ENCODE measurements around the gene RNF152. TPM values are rescaled to one million over a fixed set of nuclear protein-coding genes. Genes with fewer than 3 reads are reported as not detected.
"Not testable (repeated sequence)": the region's sequence is repeated elsewhere in the genome, so short reads cannot be mapped to it uniquely, and the experiment has no call there.

RNF152 gene
- total RNA-seq, 2 experiments from 2014 or later = 0.10 to 0.42 TPM

- Mint-ChIP-seq H3K27me3 (no peaks in the 10 kb centered on the region), H3K9me3 (peaks cover 2% of the 10 kb centered on the region), H3K4me3 (no peak overlapping the region), H3K36me3 (no peaks in the 10 kb centered on the region), H3K27ac (no peak overlapping the region), H3K4me1 (no peaks in the 10 kb centered on the region)
- DNase-seq = no peak
Measured at GRCh38 chr18:61782545-61782944, 110.3 kb downstream of the RNF152 start.

DNA sequence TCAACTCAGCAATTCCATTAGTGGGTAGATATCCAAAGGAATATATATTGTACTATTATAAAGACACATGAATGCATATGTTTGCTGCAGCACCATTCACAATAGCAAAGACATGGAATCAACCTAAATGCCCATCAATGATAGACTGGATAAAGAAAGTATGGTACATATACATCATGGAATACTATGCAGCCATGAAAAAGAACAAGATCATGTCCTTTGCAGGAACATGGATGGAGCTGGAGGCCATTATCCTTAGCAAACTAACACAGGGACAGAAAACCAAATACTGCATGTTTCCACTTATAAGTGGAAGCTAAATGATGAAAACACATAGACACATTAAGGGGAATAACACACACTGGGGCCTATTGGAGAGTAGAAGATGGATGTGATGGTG is 116.6 kb downstream of the RNF152 start:
- H3K4me1 Mint-ChIP-seq, DNase-seq, H3K4me3 Mint-ChIP-seq, H3K27ac Mint-ChIP-seq, H3K36me3 Mint-ChIP-seq, H3K27me3 Mint-ChIP-seq: not testable (repeated sequence)
- peaks cover 22% of the 10 kb centered on the region for H3K9me3 Mint-ChIP-seq

GRCh38 chr18:61774846-61775245 is 118.0 kb downstream of the RNF152 start:
- Mint-ChIP-seq H3K27ac (no peak overlapping the region), H3K4me1 (no peaks in the 10 kb centered on the region)

DNA sequence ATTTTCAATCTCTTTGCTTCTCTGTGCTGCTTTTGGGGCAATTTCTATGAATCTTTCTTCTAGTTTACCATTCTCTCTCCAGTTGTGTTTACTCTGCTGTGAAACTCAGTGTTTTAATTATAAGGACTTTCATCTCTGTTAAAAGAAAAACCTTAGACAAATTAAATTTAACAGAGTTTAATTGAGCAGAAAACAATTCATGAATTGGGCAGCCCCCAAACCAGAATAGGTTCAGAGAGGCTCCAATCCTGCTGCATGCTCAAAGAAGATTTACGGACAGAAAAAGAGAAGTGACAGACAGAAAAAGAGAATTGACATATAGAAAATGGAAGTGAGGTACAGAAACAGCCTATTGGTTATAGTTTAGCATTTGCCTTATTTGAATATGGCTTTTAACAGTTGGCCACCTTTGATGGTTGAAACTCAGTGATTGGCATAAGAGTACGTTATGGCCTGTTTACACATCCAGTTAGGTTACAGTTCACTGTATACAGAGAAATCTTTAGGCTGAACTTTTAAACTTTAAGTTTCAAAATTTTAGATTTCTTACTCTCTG is 120.4 kb downstream of the RNF152 start:
- Mint-ChIP-seq H3K27ac (no peak overlapping the region), H3K36me3 (peaks cover 4% of the 10 kb centered on the region), H3K9me3 (peaks cover 20% of the 10 kb centered on the region), H3K4me3 (no peak overlapping the region), H3K27me3 (peaks cover 9% of the 10 kb centered on the region), H3K4me1 (no peaks in the 10 kb centered on the region)
- DNase-seq = no peak

More at GRCh38 chr18:61774846-61775245, 118.0 kb downstream of the RNF152 start:
- Mint-ChIP-seq H3K36me3 (peaks cover 4% of the 10 kb centered on the region), H3K4me3 (no peak overlapping the region), H3K27me3 (peaks cover 5% of the 10 kb centered on the region), H3K9me3 (peaks cover 22% of the 10 kb centered on the region)
- no peak for DNase-seq

DNA sequence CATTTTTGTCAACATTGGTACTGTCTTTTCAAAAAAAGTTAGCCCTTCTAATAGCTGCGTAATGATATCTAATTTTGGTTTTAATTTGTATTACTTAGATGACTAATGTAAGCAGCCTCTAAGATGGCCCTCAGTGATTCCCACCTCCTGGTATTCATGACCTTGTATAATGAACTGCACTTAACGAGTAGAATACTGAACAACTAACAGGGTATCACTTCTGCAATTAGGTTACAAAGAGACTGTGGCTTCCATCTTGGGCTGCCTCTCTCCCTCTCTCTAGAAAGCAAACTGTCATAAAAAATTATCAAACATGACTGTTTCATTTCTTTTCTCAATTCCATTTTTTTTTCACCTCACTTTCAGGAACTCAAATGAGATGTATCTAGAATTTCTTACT is 120.9 kb downstream of the RNF152 start:
- H3K4me1 Mint-ChIP-seq = no peaks in the 10 kb centered on the region
- peaks cover 9% of the 10 kb centered on the region for H3K27me3 Mint-ChIP-seq
- peaks cover 4% of the 10 kb centered on the region for H3K36me3 Mint-ChIP-seq
- no peak overlapping the region for H3K27ac Mint-ChIP-seq
- H3K4me3 Mint-ChIP-seq = no peak overlapping the region
- H3K9me3 Mint-ChIP-seq = peaks cover 20% of the 10 kb centered on the region
- no peak for DNase-seq

DNA sequence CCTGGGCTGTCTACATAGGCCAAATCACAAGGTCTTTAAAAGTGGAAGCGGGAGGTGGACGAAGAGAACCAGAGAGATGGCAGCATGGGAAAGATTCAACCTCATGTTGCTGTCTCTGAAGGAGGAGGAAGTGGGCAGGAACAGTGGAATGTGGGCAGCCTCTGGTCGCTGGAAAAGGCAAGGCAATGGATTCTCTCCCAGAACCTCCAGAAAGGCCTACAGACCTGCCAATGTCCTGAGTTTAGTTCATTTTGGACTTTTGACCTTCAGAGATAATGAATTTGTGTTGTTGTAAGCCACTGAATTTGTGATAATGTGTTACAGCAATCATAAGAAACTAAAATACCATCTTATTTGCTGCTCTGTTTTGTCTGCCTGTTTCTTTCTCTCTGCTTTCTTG is 122.5 kb downstream of the RNF152 start:
- no peak for DNase-seq

GRCh38 chr18:61766266-61766884 is 126.4 kb downstream of the RNF152 start:
- Mint-ChIP-seq H3K4me3 (no peak overlapping the region), H3K36me3 (no peaks in the 10 kb centered on the region), H3K9me3 (no peaks in the 10 kb centered on the region), H3K27me3 (peaks cover 29% of the 10 kb centered on the region), H3K27ac (no peak overlapping the region), H3K4me1 (peaks cover 11% of the 10 kb centered on the region)
- DNase-seq = no peak

More for the DNA sequence above, 122.5 kb downstream of the RNF152 start:
- Mint-ChIP-seq H3K27ac (no peak overlapping the region), H3K27me3 (peaks cover 12% of the 10 kb centered on the region), H3K4me3 (no peak overlapping the region), H3K4me1 (peaks cover 1% of the 10 kb centered on the region), H3K9me3 (peaks cover 7% of the 10 kb centered on the region), H3K36me3 (no peaks in the 10 kb centered on the region)

GRCh38 chr18:61765097-61765496 is 127.7 kb downstream of the RNF152 start:
- Mint-ChIP-seq H3K36me3 (no peaks in the 10 kb centered on the region), H3K27ac (no peak overlapping the region), H3K9me3 (peaks cover 3% of the 10 kb centered on the region), H3K27me3 (peaks cover 34% of the 10 kb centered on the region), H3K4me1 (peaks cover 11% of the 10 kb centered on the region), H3K4me3 (no peak overlapping the region)
- no peak for DNase-seq

DNA sequence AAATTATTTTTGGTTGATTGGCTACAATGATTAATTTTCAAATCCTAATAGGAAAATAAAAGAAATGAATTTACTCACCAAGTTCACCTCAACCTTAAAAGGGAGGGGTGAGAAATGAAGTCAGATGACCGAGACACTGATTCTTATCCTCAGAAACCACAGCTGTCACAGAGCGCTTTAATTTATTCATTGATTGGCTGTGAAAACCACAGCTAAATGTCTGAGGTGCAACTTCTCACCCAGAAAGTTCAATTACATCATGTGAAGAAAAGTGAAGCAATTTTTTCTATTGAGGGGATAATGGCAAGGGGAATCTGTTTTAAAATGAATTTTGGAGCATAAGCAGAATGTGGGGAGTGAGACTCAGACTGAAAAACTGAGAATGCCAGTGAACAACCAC is 128.4 kb downstream of the RNF152 start:
- Mint-ChIP-seq H3K4me3 (no peak overlapping the region), H3K27me3 (peaks cover 33% of the 10 kb centered on the region), H3K27ac (no peak overlapping the region), H3K4me1 (peaks cover 11% of the 10 kb centered on the region), H3K36me3 (no peaks in the 10 kb centered on the region), H3K9me3 (peaks cover 3% of the 10 kb centered on the region)
- peak; percentile 13 for DNase-seq

DNA sequence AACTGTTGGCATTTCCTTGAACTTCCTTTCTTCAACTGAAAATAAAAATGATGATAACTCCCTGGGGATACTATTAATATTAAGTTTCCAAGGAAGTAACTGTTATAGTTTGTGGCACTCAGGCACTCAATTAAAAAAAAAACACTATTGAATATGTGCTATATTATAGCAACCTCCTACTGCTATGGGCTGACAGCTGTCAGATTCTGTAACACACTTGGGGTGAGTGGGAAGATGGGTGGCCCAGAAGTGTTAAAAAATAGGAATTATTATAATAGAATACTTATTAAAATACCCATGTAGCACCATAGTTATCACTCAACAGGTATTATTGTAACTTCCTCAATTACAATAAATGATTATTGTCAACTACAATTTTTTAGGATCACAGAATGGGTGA is 130.9 kb downstream of the RNF152 start:
- H3K36me3 Mint-ChIP-seq = no peaks in the 10 kb centered on the region
- peaks cover 11% of the 10 kb centered on the region for H3K4me1 Mint-ChIP-seq
- H3K27ac Mint-ChIP-seq = no peak overlapping the region
- no peak for DNase-seq
- peaks cover 3% of the 10 kb centered on the region for H3K9me3 Mint-ChIP-seq
- no peak overlapping the region for H3K4me3 Mint-ChIP-seq
- peaks cover 44% of the 10 kb centered on the region for H3K27me3 Mint-ChIP-seq

Measured in activated naive CD8-positive, alpha-beta T cell treated with anti-CD3 and anti-CD28 coated beads for 36 hours (primary cell).